UCSD-AML1 (cell line): ENCODE data around the gene NECTIN1.
A peak's percentile ranks its signal among the peaks of the same experiment; 100 is the strongest.

Source experiments
- DNase-seq: peaks from one replicate; lab custom pipeline; 2025; ENCODE audit not compliant: unreplicated experiment; lab: John Stamatoyannopoulos, UW

NECTIN1 gene

DNA sequence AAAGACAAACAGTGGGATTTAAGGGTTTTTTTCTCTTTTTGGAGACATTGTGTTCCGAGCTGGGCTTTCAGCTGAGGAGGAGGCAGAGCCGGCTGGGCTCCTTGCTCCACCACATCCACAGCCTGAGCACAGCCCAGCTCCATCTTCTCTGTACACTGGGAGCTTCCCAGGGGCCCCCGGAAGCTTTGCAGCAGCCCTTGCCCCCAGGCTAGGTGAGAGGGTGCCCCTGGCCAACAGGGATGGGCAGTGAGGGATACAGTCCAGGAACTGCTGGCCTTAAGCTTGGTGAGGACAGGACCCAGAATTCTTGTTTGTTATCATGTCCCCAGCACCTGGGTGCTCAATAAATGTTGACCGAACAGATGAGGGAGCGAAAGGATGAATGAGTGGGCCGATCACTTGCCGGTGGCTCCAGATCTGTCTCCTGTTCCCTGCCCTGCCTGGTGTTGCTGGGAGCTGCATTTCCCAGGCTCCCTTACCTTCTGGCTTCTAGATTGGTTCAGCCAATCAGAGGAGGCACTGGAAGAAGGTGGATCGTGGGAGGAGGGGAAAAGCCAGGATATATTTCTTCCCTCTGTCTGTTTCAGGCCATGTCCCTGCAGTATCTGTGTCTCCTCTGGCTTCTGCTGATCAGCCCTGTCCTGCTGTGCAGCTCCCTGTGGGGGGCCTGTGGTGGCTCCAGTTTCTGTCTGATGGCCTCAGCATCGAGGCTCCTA, 26.5 kb upstream of the NECTIN1 start:
- DNase-seq, result no peak

DNA sequence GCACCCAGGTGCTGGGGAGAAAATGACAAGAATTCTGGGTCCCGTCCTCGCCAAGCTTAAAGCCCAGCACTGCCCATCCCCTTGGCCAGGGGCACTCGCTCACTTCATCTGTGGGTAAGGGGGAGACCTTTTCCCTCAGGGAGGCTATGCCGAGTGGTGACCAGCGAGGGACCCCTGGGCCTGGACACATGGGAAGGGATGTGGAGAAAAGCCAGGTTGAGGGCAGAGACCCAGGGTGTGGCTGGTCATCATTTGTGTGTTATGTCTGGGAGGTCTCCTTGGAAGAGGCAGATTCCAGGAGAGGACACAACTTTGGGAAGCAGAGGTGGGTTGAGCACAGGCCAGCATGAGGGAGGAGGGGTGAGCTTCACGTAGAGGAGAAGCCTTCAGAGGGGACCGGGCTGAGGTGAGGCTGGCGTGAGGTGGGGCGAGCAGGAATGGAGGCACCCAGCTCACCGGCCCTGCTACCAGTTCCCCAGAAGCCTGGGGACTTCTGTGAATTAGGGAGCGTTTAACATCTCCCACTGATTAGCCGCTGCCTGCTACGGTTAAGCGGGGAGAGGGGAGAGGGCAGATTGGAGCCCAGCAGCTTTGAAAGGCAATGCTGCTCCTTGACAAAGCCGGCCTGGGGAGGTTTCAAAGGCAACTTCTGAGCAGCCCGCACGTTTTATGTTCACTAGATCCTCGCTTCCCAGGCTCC, 25.8 kb upstream of the NECTIN1 start:
- no peak for DNase-seq

DNA sequence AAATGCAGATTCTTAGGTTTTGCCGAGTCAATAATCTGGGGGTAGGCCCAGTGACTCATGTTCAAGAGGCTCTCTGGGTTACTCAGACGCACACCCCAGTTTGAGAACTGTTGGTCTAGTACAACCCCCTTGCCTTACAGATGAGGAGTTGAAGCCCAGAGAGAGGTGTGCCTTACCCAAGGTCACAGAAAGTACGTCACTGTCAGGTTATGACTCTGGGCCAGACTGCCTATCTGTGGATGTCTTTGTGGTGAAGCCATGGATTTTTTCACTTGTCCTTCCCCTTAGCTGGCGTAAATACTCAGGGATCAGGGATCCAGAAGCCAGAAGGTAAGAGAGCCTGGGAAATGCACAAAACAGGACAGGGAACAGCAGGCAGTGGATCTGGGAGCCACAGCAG, 25.2 kb upstream of the NECTIN1 start:
- DNase-seq, result no peak

DNA sequence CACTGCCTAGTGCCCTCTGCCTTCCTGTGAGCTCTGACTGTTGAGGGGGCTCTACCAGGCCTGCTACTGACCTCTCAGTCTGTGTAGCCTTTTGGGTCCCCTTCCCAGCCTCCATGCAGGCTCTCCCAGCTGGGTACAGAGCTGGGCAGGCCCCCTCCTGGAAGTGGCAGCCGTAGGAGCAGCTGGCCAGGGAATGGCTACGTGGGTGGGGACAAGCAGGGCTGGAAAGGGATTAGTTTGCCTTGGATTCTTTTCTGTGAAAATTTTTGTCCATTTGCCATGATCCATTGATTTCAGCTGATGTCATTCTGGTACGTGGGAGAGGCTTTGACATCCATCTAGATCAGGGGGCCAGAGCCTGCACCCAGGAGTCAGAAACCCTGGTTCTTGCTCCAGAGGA, 23.9 kb upstream of the NECTIN1 start:
- DNase-seq, result no peak

DNA sequence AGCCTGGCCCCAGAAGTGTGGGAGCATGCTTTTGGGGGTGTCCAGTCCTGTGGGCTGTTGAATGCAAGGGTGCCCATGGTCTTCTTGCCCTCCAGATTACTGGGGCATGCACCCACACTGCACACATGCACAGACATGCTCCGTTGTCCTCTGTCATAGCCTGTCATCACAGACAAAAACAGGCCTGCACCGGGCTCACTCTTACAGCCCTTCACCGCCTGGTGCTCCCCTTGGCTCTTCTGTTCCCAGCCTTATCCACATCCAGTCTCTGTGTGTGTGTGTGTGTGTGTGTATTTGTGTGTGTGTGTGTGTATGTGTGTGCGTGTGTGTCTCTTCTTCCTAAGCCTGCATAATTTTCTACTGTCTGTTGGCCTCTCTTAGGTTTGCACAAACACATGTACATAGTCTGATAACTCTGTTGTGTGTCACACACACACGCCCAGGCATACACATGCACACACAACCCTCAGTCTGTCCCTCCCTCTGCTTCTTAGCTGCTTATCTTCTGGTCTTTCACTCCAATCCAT, 23.4 kb upstream of the NECTIN1 start:
- DNase-seq, result no peak

DNA sequence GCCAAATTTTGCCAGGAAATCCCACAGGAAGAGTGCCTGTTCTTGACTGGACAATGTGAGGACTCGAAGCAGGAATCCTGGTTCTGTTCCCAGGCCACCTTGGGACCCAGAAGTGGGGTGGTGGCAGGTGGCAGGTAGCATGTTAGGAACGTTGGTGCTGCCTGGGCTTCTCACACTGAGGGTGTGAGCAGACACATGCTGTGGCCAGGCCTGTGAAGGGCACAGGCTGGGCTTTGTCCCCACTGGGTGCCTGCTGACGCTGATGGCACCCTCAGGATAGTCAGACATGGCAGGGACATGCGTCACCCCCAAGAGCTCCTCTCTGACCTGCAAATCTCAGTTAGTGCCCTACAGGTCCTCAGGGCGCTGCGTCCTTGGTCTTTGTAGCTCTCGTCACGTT, 21.1 kb upstream of the NECTIN1 start:
- no peak for DNase-seq

DNA sequence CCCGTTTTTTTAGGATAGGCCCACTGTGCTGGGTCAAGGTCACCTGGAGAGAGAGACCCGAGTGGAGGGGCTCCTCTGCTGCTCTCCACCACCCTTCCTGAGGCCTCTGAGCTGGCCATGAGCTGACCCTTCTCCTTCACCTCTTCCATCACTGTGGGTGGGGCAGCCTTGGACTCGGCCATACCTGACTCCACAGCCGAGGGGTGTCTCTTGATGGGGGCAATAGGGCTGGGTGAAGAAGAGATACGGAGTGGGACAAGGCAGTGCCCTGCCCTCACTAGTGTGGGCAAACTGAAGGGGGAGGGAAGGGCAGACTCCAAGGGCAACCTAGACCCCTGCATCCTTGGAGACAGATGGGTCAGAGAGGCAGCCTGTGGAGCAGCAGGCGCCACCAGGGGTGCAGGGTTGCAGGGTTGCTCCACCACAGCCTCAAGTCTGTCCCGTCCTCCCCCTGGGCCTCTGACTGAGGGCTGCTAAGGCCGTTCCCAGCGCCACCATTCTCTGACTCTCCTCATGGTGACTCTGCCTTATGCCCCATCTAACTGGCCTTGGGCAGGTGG, 20.1 kb upstream of the NECTIN1 start:
- no peak for DNase-seq

DNA sequence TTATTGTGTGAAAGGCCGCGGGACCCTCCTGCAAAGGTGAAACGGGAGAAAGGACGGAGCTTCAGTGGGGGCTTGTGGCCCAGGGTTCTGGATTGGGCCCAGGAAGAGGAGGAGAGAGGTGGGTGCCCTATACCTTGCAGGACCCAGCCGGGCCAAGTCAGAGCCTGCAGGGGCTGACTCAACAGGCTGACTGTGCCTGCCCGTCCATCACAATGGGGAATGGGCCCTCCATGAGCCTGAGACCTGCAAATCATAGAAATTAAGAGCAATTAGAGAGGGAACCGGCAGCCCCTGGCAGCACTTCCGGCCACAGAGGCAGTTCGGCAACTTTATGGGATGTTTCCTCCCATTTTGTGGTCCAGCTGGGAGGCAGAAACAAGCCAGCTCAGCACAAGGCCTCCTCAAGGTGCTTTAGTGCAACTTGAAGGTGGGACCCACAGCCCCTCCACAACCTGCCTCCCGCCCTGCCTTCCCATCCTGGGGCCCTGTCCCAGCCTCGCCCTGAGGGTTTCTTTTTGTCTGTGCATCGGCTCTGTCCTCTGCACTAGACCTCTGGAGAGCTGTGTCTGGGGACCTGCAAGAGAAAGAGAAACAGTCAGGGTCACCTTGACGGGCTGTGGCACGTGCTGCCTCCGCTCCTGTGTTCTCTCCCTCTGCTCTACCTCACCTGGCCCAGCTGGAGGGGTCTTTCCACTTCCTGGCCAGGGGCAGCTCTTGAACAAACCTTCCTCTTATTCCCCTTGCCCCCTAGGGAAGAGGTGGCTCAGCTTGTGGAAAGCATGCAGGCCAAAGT, 19.1 kb upstream of the NECTIN1 start:
- DNase-seq, result no peak

DNA sequence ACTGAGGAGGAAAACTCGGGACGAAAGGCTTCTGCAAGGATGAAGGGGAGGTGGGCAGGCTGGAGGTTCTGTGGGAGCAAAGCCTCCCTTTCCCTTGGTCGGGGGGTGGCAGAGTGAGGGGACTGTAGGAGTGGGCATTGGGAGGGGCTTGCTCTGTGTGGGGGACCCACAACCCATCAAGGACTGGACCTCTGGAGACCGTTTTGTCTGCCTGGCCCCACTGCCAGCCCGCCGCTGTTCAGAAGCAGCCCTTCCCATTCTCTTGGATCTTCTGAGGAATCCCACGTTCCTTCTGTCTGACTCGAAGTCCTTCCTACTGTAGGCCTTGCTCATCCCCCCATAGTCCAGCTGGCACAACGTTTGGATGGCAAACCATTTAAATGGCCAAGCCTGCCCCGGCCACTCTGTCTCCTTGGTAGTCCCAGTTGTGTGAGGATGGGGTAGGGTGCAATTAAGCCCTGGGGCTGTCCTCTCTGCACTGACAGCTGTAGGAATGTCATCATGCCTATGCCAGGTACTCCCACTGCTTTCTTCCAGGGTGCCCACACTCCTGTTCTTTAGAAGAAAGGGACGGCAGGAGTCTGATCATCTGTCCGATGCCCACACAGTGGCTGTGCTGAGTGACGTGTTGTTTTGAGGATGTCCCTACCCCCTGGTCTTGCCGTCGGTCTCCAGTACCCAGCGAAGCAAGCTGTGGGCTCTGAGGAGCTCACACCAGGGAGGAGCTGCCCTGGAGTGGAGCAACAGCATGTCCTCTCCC, 17.0 kb upstream of the NECTIN1 start:
- DNase-seq, result no peak

DNA sequence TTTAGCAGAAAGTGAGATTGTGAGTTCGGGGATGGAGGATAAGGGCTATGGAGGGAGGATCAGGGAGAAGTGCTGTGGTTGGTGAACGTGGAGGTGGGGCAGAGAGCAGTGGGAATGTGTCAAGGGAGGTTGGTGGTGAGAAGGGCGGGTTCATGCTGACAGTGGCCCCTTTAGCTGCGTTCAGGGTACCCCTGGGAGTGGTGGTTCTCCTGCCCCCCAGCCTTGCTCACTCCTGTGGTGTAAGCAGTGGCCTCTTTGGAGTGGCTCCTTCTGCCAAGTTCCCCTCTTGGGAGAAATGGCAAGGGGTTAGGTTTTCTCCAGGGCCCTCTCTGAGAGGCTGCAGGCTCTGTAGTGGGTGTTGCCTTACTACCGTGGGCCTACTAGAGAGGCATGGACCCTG, 16.1 kb upstream of the NECTIN1 start:
- DNase-seq, result no peak

DNA sequence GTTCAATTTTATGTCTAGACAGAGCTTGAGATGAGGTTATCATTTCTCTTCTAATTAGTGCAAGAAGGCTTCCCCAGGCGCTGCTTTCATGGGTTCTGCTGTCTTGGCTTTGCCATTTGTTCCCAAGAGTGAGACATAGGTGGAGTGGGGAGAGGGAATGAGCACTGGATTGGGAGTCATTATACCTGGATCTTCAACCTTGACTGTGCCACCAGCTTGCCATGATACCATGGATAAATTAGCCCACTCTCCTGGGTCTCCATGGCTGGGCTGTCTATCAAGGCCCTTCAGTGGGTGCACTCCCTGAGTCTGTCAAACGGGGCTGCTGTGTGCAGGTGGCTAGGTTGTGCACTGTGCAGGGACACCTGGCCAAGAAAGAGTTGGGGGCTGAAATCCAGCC, 15.6 kb upstream of the NECTIN1 start:
- DNase-seq, result no peak

DNA sequence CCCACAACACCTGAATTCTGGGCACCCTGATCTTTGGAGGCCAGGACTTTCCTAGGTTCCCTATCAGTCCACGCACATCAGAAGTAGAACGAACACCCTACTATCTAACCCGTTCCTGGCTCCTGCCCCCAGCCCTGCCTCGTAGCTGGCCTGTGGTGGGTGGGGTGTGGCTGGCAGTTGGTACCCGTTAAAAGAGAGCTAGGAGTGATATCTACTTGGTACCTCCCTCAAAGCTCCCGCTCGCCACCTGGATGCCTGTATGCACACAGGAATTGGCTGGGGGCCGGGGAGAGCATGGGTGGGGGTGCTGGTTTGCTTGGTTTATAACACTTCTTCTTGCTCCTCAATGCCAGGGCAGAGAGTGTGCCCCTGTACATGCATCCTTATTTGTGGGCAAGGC, 14.0 kb upstream of the NECTIN1 start:
- DNase-seq, result no peak

DNA sequence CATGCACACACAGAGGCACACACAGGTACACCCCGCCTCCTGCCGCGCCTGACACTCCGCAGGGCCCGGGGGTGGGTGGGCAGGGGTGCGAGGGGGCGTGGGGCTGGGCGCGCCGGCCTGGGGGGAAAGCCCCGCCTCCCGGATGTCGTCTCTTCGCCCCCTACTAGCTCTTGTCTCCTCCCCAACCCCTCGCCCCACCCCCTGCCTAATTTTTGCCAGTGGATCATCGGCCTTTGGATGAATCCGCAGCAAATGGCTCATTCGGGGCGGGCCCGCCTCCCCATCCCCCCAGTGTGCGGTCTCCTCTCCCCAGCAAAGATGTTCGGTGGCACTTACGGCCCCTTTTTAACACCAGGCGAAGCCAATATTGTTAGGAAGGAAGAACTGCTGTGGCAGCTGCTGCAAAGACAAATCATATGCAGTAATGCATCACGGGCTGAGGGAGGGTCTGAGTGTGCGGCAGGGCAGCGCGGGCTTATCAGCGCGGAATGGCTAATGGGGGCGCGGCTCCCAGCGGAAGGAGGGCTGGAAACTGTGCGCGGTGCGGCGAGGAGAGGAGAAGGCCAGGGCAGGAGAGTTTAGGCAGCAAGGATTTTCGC, 13.4 kb upstream of the NECTIN1 start:
- no peak for DNase-seq

DNA sequence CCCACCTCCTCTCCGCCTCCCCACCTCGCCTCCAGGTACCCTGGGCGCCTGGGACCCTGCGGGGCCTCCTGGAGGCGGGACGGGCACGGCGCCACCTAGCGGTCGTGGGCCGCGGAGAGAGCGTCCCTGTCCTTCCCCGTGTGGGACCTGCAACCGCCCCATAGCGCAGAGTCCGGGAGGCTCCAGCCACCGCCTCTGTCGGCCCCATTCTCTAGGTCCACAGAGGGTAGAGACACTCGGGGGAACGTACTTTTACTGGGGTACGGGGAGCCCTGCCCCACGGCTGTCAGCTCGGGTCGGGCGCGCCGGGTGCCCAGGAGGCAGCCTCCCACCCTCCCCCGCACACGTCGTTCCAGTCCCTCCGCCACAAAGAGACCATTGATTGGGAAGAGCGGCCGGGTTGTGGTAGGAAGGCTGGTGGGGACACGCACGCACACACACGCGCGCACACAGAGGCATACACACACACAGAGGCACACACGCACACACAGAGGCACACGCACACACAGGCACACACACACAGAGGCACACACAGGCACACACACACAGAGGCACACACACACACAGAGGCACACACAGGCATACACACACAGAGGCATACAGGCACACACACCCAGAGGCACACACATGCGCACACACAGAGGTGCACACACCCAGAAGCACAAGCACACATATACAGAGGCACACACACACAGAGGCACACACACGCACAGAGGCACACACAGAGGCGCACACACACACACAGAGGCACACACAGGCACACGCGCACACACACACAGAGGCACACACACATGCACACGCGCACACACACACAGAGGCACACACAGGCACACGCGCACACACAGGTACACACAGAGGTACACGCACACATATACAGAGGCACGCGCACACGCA, 12.6 kb upstream of the NECTIN1 start:
- DNase-seq, result peak; percentile 52

DNA sequence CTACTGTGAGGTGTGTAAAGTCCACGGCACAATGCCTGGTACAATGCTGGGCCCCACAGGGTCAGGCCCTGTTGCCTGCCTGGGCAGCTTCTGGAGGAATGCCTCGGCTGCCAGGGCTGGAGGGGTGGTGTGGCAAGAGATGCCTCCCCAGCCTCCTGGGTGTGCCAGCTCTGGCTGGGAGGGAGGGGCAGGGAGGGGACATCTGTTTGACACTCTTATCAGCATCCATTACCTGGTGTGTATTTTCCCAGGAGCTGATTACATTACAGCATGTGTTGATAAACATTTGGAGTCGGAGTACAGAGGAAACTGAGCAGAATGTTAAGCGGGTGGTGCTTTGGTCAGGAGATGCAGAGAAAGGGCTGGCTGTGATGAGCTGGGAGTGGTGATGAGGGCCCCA, 11.0 kb upstream of the NECTIN1 start:
- no peak for DNase-seq

DNA sequence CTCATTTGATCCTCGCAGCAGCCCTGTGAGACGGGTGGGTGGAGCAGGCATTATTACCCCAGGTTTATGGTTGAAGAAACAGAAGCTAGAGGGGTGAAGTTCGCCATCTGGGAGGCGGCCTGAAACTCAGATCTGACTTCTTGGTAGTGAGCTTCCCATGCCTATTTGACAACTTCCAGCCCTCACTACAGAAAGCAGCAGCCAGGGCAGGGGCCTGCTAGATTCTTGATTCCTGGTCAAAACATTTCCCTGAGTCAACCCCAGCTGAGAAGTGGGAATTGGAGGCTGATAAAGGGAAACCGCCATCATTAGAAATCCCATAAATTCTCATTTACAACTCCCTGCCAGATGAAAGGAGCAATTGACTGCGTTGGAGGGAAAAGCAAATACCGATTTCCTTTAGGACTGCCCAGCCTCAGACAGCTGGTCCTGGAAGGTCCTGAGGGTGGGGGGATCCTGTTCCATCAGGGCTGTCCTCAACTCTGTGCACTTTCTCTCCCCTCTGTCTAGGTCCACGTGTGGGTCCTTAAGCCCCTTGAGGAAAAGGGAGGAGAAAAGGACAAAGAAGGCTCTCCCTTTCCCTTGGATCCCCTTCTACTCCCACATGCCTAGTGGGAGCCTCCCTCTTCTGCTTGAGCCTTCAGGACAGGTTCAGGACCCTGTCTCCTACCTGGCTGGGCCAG, 10.2 kb upstream of the NECTIN1 start:
- DNase-seq, result no peak

DNA sequence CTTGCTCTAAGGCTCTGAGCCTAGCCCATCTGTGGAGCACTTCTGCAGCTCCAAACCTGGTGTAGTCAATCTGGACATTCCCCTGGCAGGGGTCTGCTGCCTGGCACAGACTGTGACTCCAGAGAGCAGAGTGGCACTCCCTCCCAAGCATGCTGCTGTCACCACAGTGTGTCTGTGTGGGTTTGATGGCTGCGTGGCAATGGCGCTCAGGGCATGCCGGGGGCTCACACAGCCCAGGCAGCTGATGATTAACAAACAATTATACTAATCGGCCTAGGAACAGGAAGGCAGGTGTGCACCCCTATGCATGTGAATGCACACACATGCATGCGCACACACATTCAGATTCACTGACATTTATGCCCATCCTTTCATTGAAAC, 9.0 kb upstream of the NECTIN1 start:
- DNase-seq, result no peak

DNA sequence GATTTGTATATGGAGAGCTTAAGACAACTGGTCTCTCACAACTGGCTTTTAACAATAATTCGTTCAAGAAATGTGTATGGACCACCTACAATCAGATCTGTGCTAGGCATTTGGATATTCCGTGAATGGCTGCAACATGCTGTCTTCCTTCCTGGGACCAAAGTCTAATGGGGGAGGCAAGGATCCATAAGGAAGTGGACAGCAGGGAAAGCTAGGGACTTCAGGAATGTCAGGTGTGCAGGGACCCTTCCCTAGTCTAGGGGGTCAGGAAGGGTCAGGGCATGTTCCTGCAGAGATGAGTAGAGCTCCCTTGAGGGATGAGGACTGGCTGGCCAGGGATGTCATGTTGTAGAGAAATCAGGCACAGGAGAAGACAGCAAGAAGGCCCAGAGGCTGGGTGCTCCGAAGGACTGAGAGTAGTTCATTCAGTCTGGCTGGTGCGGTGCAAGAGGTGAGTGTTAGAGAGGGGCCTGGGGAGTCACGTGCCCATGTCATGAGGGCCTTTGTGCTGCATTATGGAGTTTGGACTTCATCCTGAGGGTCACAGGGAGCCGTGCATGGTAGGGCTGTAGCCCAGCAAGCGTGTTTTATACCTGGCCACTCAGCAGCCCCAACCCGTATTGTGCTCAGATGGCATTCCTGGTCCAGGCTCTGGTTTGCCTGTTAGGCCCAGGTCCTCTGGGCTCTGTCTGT, 8.5 kb upstream of the NECTIN1 start:
- DNase-seq, result no peak
